ENCODE results near the gene REXO4.

The REXO4 gene

DNA sequence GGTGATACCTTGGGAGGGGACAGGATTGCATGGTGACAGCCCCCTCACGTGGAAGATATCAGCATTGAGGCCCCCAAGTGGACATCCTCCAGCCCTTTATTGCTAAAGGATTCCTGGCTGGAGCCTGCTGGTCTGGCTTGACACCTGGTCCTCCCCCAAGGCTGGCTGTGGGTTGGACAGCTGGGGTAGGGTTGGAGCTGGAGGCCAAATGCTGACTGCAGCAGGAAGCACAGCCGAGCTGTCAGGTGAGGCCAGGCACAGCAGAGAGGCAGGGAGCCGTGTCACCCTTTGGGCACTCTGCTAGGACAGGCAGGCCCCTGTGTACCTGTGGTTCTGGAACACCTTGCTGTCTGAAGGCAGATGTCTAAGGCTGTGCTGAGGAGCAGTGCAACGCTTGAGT is 44.2 kb upstream of the REXO4 start:
- ChIA-PET POLR2A (no interaction called here), CTCF (interaction anchor here (1.3 to 1.7 kb wide), 3 partner anchors 16 to 25 kb away, joined by 3 to 5 read pairs (median 4); no protein-coding TSS in a partner anchor)
- DNase-seq (ENCODE audit: extremely low spot score) = no peak
- TF ChIP-seq, protein P1, sequence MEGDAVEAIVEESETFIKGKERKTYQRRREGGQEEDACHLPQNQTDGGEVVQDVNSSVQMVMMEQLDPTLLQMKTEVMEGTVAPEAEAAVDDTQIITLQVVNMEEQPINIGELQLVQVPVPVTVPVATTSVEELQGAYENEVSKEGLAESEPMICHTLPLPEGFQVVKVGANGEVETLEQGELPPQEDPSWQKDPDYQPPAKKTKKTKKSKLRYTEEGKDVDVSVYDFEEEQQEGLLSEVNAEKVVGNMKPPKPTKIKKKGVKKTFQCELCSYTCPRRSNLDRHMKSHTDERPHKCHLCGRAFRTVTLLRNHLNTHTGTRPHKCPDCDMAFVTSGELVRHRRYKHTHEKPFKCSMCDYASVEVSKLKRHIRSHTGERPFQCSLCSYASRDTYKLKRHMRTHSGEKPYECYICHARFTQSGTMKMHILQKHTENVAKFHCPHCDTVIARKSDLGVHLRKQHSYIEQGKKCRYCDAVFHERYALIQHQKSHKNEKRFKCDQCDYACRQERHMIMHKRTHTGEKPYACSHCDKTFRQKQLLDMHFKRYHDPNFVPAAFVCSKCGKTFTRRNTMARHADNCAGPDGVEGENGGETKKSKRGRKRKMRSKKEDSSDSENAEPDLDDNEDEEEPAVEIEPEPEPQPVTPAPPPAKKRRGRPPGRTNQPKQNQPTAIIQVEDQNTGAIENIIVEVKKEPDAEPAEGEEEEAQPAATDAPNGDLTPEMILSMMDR (IDR thresholded peaks at IDR 0.05; ENCODE audit: control extremely low read depth, extremely low read depth, low read depth, missing control alignments) = peak; percentile 17

DNA sequence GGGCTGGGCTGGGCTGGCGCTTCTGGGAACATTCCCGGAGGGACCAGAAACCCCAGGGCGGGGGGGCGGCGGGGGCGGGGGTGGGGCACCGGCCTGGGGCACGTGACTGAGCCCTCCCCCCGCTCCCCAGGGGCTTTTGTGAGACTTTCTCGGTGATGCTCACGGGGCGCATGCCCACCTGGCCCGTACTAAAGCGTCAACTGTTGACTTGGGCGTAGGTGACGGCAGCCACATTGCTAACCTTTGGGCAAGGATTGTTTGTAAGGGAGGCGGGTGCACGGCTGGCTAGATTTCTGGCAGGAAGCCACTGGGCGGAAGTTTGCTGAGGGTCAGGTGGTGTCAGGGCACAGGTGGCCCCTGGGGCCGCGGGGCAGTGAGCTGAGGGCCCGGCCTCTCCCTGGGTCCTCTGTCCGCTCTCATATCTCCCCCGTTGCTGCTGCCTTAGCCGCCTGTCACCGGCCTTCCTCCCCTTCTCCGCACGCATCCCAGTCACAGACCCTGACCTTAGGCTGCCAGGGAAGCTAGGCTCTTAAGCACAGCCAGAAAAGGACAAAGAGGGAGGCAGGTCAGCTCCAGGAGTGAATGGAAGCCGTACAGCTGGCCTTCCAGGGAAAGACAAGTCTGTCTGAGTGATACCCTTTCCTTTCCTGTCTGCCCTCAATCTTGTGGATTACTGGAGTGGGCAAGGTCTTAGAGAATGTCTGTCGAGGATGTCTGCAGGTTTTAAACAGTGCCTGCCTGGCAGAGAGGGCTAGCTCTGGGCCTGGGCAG is 42.8 kb upstream of the REXO4 start:
- ChIA-PET CTCF (interaction anchor here (0.9 to 1.7 kb wide), 5 partner anchors 18 to 30 kb away, joined by 3 to 5 read pairs (median 3); partner anchors contain the start of gene SLC2A6), POLR2A (interaction anchor here (1.5 kb wide), 1 partner anchor 89 kb away, joined by 5 read pairs; no protein-coding TSS in a partner anchor)
- TF ChIP-seq, protein P1 (IDR thresholded peaks at IDR 0.05; ENCODE audit: control extremely low read depth, extremely low read depth, low read depth, missing control alignments) = no peak
- DNase-seq (ENCODE audit: extremely low spot score) = peak; percentile 69

DNA sequence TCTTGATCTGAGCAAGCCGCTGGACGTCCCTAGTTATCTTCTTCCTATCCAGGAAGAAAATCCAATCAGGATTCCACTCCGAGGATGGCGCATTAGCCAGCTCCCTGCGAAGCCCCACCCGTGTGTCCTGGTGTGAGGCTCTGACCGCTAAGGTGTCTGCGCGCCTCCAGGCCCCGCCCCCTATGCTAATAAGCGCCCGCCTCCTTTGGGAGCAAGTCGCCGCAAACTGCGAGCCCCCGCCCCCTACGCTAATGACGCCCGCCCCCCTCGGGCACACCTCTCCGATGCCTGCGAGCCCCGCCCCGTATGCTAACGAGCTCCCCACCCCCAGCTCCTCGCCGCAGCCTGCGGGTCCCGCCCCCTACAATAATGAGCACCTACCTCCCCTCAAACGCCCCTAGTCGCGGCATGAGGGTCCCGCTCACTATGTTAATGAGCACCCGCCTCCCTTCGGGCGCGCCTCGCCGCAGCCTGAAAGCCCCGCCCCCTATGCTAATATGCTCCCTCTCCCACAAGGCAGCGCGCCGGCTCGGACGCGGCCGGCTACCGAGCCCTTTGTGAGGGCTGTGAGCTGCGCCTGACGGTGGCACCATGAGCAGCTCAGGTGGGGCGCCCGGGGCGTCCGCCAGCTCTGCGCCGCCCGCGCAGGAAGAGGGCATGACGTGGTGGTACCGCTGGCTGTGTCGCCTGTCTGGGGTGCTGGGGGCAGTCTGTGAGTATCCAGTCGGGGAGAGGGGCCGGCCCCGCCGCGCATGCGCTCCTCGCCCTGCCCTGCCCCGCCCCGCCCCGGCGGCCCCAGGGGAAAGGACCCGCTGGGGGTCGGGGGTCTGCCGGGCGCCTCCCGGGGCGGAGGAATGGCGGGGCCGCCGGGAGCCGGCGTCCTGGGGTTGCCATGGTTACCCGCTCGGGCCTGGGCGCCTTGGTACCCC is 41.9 kb upstream of the REXO4 start, which contains the start of gene CACFD1:
TSS of gene CACFD1 (plus strand) at position 503 of the 929 bp plus-strand sequence. CDS start at position 592, 89 bp downstream.
- ChIA-PET POLR2A (interaction anchor here (0.6 to 1.5 kb wide), 5 partner anchors 16 to 88 kb away, joined by 4 to 5 read pairs (median 4); no protein-coding TSS in a partner anchor), CTCF (interaction anchor here (1.3 to 1.5 kb wide), 3 partner anchors 19 to 35 kb away, joined by 3 read pairs; partner anchors contain the start of gene SLC2A6)
- DNase-seq (ENCODE audit: extremely low spot score) = peak; percentile 98
- TF ChIP-seq, protein P1 (IDR thresholded peaks at IDR 0.05; ENCODE audit: control extremely low read depth, extremely low read depth, low read depth, missing control alignments) = no peak

DNA sequence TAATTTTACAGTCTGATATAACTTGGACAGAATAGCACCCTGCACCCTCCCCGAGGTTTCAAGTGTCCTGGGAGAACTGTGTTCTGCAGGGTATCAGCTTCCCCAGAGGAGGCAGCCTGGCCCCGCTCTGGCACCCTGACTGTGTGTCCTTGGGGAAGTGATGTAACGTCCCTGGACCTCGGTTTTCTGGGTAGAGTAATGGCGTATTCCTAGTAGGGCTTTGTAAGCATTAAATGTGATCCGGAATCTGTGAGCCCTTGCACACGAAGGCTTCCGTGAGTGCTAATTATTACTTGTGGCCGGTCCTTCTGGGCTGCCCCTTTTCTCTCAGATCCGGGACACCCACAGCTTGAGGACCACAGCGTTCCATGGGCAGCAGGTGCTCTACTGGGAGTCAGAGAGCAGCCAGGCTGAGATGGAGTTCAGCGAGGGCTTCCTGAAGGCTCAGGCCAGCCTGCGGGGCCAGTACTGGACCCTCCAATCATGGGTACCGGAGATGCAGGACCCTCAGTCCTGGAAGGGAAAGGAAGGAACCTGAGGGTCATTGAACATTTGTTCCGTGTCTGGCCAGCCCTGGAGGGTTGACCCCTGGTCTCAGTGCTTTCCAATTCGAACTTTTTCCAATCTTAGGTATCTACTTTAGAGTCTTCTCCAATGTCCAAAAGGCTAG is 41.0 kb upstream of the REXO4 start:
- DNase-seq (ENCODE audit: extremely low spot score) = no peak
- ChIA-PET POLR2A (interaction anchor here (0.7 to 1.5 kb wide), 3 partner anchors 15 to 87 kb away, joined by 4 to 5 read pairs (median 4); no protein-coding TSS in a partner anchor), CTCF (interaction anchor here (1.5 kb wide), 2 partner anchors 28 to 34 kb away, joined by 3 to 7 read pairs; no protein-coding TSS in a partner anchor)
- TF ChIP-seq, protein P1 (IDR thresholded peaks at IDR 0.05; ENCODE audit: control extremely low read depth, extremely low read depth, low read depth, missing control alignments) = no peak

DNA sequence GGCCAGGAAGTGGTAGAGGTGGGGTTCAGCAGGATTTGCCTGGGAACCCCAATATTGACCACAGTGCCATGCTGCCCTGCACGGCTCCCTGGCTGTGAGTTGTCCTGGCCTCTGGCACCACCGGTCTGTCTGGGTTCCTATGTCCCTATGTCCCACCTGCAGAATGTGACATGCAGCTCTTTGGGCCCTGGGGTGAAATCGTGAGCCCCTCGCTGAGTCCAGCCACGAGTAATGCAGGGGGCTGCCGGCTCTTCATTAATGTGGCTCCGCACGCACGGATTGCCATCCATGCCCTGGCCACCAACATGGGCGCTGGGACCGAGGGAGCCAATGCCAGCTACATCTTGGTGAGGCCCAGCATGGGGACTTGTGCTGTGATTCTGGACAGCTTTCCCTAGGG is 39.9 kb upstream of the REXO4 start:
- CTCF ChIA-PET = interaction anchor here (1.0 to 1.5 kb wide), 2 partner anchors 29 to 314 kb away, joined by 3 to 7 read pairs; no protein-coding TSS in a partner anchor
- no peak for DNase-seq (ENCODE audit: extremely low spot score)
- POLR2A ChIA-PET = no interaction called here
- TF ChIP-seq, protein P1 (IDR thresholded peaks at IDR 0.05; ENCODE audit: control extremely low read depth, extremely low read depth, low read depth, missing control alignments) = no peak
